CD4-positive, alpha-beta memory T cell (primary cell): ENCODE results near the gene PIK3CG. TPM values are rescaled to one million over a fixed set of nuclear protein-coding genes. Genes with fewer than 3 reads are reported as not detected.
A peak's percentile ranks its signal among the peaks of the same experiment; 100 is the strongest.

ENCODE experiments used
- CTCF ChIA-PET: fragments of 350-600 bp; sonication (Branson Sonifier 250); formaldehyde crosslinking; loops from one replicate; lab custom pipeline; 2021; ENCODE audit warnings: inconsistent platforms; ENCODE audit not compliant: partially characterized antibody; lab: Charles Lee
- POLR2A ChIA-PET: fragments of 350-600 bp; sonication (Branson Sonifier 250); formaldehyde crosslinking; loops from one replicate; lab custom pipeline; 2021; ENCODE audit not compliant: partially characterized antibody; lab: Charles Lee
- DNase-seq, 5 donors: peaks; one replicate each; pipeline versions ENCODE4 v3.0.0 to v3.0.0-alpha.2; 2020 to 2022; ENCODE audit warnings: mixed read lengths in 1 of 5
- H3K27ac ChIP-seq: one replicate; pipeline ENCODE4 v1.7.0; 2013; ENCODE audit warnings: low read depth, low read length
- H3K27me3 ChIP-seq: 2 replicates; pipeline ENCODE4 v1.7.0; 2013; ENCODE audit warnings: mild to moderate bottlenecking, low read length, moderate library complexity; ENCODE audit not compliant: insufficient read depth
- H3K36me3 ChIP-seq: 2 replicates; pipeline ENCODE4 v1.7.0; 2013; ENCODE audit warnings: mild to moderate bottlenecking, low read length, moderate library complexity; ENCODE audit not compliant: insufficient read depth
- H3K4me1 ChIP-seq: 2 replicates; pipeline ENCODE4 v1.7.0; 2013; ENCODE audit warnings: mild to moderate bottlenecking, low read length, moderate library complexity; ENCODE audit not compliant: insufficient read depth
- H3K4me3 ChIP-seq, 2 donors: one replicate each; pipeline ENCODE4 v1.7.0; 2013; ENCODE audit warnings: low read length in 2 of 2, mild to moderate bottlenecking in 1 of 2
- H3K9me3 ChIP-seq, 2 donors: one replicate each; pipeline ENCODE4 v1.7.0; 2013; ENCODE audit warnings: low read length in 2 of 2, control low read depth in 1 of 2; ENCODE audit not compliant: control insufficient read depth in 1 of 2
- H3K27ac Mint-ChIP-seq, 7 donors: one replicate each; pipeline ENCODE4 v1.8.0; 2020 to 2021; ENCODE audit warnings: mixed read lengths in 7 of 7, mild to moderate bottlenecking in 6 of 7, inconsistent platforms in 3 of 7, moderate library complexity in 3 of 7
- H3K27me3 Mint-ChIP-seq, 2 donors: one replicate each; pipeline ENCODE4 v1.8.0; 2020 to 2021; ENCODE audit warnings: mixed read lengths in 2 of 2
- H3K36me3 Mint-ChIP-seq, 2 donors: one replicate each; pipeline ENCODE4 v1.8.0; 2020 to 2021; ENCODE audit warnings: mixed read lengths in 2 of 2, inconsistent platforms in 1 of 2, mild to moderate bottlenecking in 1 of 2
- H3K4me1 Mint-ChIP-seq, 4 donors: one replicate each; pipeline ENCODE4 v1.8.0; 2020 to 2021; ENCODE audit warnings: mixed read lengths in 4 of 4, mild to moderate bottlenecking in 1 of 4
- H3K4me3 Mint-ChIP-seq, 8 donors: one replicate each; pipeline ENCODE4 v1.8.0; 2020 to 2021; ENCODE audit warnings: mixed read lengths in 8 of 8, mild to moderate bottlenecking in 7 of 8, moderate library complexity in 6 of 8, inconsistent platforms in 3 of 8
- H3K9me3 Mint-ChIP-seq, 8 donors: one replicate each; pipeline ENCODE4 v1.8.0; 2020 to 2021; ENCODE audit warnings: mixed read lengths in 8 of 8, mild to moderate bottlenecking in 5 of 8, inconsistent platforms in 3 of 8, moderate library complexity in 1 of 8
- intact Hi-C: fragments of 100-400 bp; cut with micrococcal nuclease; formaldehyde crosslinking; loops from one replicate; pipeline ENCODE4 v1.15.1; 2023
- polyA plus RNA-seq, 2 donors: library from polyadenylated mRNA; unstranded; fragments of 300-500 nt; fragmentation: Illumina TruSeq; gene quantifications; one replicate each; pipeline ENCODE4 v1.2.3, GENCODE V29; 2021
- total RNA-seq, 2 experiments: library from RNA; stranded (reverse); gene quantifications; one replicate each; pipeline ENCODE4 v1.2.3, GENCODE V29; 2021

PIK3CG gene
- 10 to 100 TPM; 32.3 to 32.6 TPM for total RNA-seq
- 10 to 100 TPM; 15.3 to 19.2 TPM for polyA plus RNA-seq

DNA sequence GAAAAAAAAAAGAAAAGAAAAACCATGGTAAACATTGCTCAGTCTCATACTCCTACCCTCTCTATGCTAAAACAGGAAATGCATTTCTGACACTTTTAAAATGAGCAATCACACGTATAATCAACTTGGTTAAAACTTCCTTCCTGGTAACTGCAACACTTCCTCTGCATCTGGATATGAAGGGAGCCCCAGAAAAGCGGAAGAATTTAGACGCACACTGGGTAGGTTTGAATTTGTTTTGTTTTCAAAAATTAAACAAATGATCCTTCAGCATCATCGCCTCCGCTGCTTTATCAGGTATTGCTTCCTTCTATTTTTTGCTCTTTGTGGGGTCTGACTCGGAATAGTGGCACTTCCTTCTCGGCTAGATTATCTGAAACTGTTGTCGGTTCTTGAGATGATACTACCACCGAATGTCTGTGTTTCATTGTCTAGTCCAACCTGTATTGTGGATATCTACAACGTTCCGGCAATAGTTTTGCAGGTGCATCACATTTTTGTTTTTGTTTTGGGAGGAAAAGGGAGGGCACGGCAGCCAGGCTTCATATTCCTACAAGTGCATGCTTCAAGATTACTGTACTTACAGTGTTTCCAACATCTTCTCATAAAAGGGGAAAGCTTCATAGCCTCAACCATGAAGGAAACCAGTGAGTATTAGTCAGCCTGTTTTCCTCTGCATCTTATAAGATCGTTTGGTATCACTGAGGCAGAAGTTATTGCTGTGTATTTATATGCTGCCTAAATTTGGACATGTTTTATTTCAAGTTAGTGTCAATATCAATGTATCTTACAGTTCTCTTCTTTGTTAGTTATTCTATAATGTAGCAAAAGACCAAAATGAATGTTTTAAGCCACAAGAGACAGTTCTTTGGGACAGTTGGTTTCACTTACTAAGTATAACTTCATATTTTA lies at the start of gene PIK3CG:
PIK3CG (plus strand) TSS at position 153 of the 912 bp plus-strand sequence. CDS start 2,280 bp downstream, outside the sequence.
- peak; percentile 58 to 77 (median 66) for DNase-seq
- Mint-ChIP-seq H3K9me3 (peaks cover 0 to 2% (median 0%) of the 10 kb centered on the region in 8 donors), H3K4me3 (peak within 1 kb of the TSS; percentile 90 to 97 (median 93)), H3K27ac (peak within 1 kb of the TSS; percentile 88 to 95 (median 92)), H3K36me3 (peaks cover 36 to 41% of the 10 kb centered on the region in 2 donors), H3K4me1 (peaks cover 57 to 87% (median 69%) of the 10 kb centered on the region in 4 donors), H3K27me3 (no peaks in the 10 kb centered on the region)
- ChIA-PET CTCF (interaction anchor here (0.7 to 2.3 kb wide), 5 partner anchors 53 to 283 kb away, joined by 3 to 13 read pairs (median 3); partner anchors contain the start of gene CCDC71L), POLR2A (interaction anchor here (0.8 to 4.3 kb wide), 6 partner anchors 14 to 303 kb away, joined by 3 to 46 read pairs (median 6); partner anchors contain the start of gene HBP1)
- peaks cover 67% of the 10 kb centered on the region for H3K4me1 ChIP-seq
- no peaks in the 10 kb centered on the region for H3K9me3 ChIP-seq
- peak within 1 kb of the TSS; percentile 68 to 83 for H3K4me3 ChIP-seq
- H3K27me3 ChIP-seq = no peaks in the 10 kb centered on the region
- intact Hi-C loops = loop anchor here (1.0 to 10.0 kb wide), 9 partner anchors 13 to 1704 kb away; partner anchors contain the start of genes CBLL1, COG5, DNAJB9 and DUS4L
- peak within 1 kb of the TSS; percentile 66 for H3K27ac ChIP-seq
- peaks cover 20% of the 10 kb centered on the region for H3K36me3 ChIP-seq

DNA sequence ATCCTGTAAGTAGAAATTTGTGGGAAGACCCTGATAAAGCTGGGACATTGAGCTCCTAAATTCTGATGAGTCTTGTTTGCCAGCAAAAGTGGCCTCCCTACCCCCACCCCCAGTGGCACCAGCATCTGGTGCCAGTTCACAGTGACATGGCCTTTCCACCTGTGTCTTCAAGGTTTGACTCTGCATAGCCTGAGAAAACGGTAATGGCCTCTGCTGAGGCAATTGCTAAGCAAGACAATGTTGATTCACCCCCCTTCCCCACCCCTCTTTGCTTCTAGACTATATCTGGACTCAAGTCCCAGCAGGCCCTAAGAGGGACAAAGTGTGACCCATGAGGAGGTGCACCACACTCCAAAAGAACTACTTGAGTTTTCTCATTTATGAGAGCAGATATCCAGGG lies 48.0 kb upstream of the PIK3CG start:
- no peaks in the 10 kb centered on the region for H3K9me3 ChIP-seq
- no peaks in the 10 kb centered on the region for H3K36me3 ChIP-seq
- Mint-ChIP-seq H3K4me1 (peaks cover 0 to 1% (median 1%) of the 10 kb centered on the region in 4 donors), H3K9me3 (peaks cover 0 to 3% (median 0%) of the 10 kb centered on the region in 8 donors), H3K36me3 (no peaks in the 10 kb centered on the region), H3K27ac (peak overlapping the region in 1 of 7 donors; percentile 38), H3K4me3 (no peak overlapping the region), H3K27me3 (no peaks in the 10 kb centered on the region)
- H3K4me3 ChIP-seq = no peak overlapping the region
- no peak overlapping the region for H3K27ac ChIP-seq
- ChIA-PET CTCF (interaction anchor here (1.0 kb wide), 1 partner anchor 25 kb away, joined by 3 read pairs; no protein-coding TSS in a partner anchor), POLR2A (no interaction called here)
- H3K4me1 ChIP-seq = no peaks in the 10 kb centered on the region
- intact Hi-C loops = no loop called here
- no peak for DNase-seq
- no peaks in the 10 kb centered on the region for H3K27me3 ChIP-seq

DNA sequence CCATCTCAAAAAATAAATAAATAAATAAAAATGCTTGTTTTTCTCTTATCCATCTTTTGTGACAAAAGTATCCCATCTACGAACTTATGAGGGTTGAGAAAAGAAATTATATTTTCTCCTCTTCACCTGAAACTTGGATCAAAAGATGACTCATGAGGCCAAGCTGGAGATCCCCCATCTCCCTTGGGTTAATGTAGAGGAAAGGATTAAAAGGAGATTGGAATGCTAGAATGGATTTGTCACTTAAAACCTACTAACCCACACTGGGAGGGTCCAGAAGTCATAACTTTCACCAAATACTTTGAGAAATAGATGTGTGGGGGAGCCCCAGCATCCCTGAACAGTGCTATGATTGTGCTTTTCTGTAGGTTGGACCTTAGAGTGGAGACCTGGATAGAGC lies 46.3 kb upstream of the PIK3CG start:
- no peak overlapping the region for H3K4me3 Mint-ChIP-seq
- Histone ChIP-seq H3K36me3 (no peaks in the 10 kb centered on the region), H3K27ac (no peak overlapping the region), H3K9me3 (no peaks in the 10 kb centered on the region), H3K27me3 (no peaks in the 10 kb centered on the region), H3K4me3 (no peak overlapping the region), H3K4me1 (no peaks in the 10 kb centered on the region)
- DNase-seq = no peak
- intact Hi-C loops = no loop called here
- H3K36me3 Mint-ChIP-seq = no peaks in the 10 kb centered on the region
- H3K4me1 Mint-ChIP-seq = no peaks in the 10 kb centered on the region
- POLR2A ChIA-PET = no interaction called here
- no peaks in the 10 kb centered on the region for H3K27me3 Mint-ChIP-seq
- peaks cover 0 to 5% (median 0%) of the 10 kb centered on the region in 8 donors for H3K9me3 Mint-ChIP-seq
- CTCF ChIA-PET = no interaction called here
- no peak overlapping the region for H3K27ac Mint-ChIP-seq

DNA sequence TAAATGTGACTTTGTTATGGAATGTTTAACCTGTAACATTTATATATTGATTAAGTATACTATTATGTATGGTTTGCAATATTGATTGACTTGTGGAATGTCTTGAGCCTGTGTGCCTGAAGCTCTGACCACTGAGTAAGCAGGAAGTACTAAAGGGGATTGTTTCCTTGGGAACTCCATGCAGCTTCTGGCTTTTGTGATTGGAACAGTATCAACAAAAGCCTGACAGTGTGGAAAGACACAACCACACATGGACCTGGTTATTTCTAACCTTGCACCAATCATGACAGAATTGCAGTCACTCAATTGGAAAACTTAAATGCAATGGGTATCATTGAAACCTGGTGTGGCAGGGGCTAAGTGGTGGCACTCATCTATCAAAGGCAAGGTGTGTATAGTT lies 45.5 kb upstream of the PIK3CG start:
- Histone ChIP-seq H3K27ac (no peak overlapping the region), H3K4me3 (no peak overlapping the region), H3K9me3 (no peaks in the 10 kb centered on the region), H3K4me1 (no peaks in the 10 kb centered on the region), H3K27me3 (no peaks in the 10 kb centered on the region), H3K36me3 (no peaks in the 10 kb centered on the region)
- peaks cover 0 to 5% (median 0%) of the 10 kb centered on the region in 8 donors for H3K9me3 Mint-ChIP-seq
- H3K4me1 Mint-ChIP-seq = no peaks in the 10 kb centered on the region
- no peaks in the 10 kb centered on the region for H3K27me3 Mint-ChIP-seq
- intact Hi-C loops = no loop called here
- CTCF ChIA-PET = no interaction called here
- no peaks in the 10 kb centered on the region for H3K36me3 Mint-ChIP-seq
- POLR2A ChIA-PET = no interaction called here
- H3K4me3 Mint-ChIP-seq = no peak overlapping the region
- no peak for DNase-seq
- no peak overlapping the region for H3K27ac Mint-ChIP-seq

DNA sequence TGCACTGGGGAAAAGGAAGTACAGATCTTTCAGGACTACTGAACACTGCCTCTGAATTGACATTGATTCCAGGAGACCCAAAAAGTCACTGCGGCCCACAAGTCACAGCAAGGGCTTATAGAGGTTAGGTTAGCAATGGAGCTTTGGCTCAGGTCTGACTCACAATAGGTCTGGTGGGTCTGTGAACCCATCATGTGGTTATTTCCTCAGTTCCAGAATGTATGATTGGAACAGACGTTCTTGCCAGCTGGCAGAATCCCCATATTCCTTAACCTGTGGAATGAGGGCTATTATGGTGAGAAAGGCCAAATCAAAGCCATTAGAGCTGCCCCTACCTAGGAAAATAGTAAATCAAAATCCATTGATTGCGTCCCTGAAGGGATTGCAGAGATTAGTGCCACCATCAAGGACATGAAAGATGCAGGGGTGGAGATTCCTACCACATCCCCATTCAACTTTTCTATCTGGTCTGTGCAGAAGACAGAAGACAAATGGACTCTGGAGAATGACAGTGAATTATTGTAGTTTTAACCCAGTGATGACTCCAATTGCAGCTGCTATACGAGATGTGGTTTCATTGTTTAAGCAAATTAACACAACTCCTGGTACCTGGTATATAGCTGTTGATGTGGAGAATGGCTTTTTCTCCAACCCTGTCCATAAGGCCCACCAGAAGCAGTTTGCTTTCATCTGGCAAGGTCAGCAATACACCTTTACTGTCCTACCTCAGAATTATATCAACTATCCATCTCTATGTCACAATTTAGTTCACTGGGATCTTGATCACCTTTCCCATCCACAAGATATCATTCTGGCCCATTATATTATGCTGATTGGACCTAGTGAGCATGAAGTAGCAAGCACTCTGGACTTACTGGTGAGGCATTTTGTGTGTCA lies 44.5 kb upstream of the PIK3CG start:
- ChIA-PET CTCF (interaction anchor here (1.2 kb wide), 1 partner anchor 293 kb away, joined by 3 read pairs; no protein-coding TSS in a partner anchor), POLR2A (no interaction called here)
- Histone ChIP-seq H3K27me3 (no peaks in the 10 kb centered on the region), H3K4me3 (no peak overlapping the region), H3K4me1 (no peaks in the 10 kb centered on the region), H3K9me3 (no peaks in the 10 kb centered on the region), H3K36me3 (no peaks in the 10 kb centered on the region), H3K27ac (no peak overlapping the region)
- H3K27ac Mint-ChIP-seq = no peak overlapping the region
- no peak for DNase-seq
- intact Hi-C loops = no loop called here
- no peaks in the 10 kb centered on the region for H3K36me3 Mint-ChIP-seq
- H3K9me3 Mint-ChIP-seq = peaks cover 0 to 5% (median 0%) of the 10 kb centered on the region in 8 donors
- H3K4me1 Mint-ChIP-seq = no peaks in the 10 kb centered on the region
- no peak overlapping the region for H3K4me3 Mint-ChIP-seq
- H3K27me3 Mint-ChIP-seq = no peaks in the 10 kb centered on the region

DNA sequence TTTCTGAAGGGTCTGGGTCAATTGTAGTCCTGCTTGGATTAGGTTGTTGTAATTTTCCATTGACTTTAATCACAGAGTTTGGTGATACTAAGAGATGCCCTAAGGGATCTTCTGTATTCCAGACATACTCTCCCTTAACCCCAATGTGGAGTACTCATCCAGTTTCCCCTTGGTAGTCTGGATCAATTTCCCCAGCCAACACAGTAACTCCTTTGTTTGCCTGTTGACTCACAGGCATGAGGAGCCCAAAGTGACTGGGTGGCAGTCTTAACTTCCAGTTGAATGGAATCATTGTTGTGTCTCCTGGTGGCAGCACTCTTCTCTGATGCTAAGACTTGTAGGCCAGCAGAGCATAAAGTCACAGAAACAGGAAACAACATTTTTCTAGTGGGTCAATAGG lies 41.5 kb upstream of the PIK3CG start:
- Histone ChIP-seq H3K27me3 (no peaks in the 10 kb centered on the region), H3K27ac (no peak overlapping the region), H3K4me3 (no peak overlapping the region), H3K9me3 (no peaks in the 10 kb centered on the region), H3K36me3 (no peaks in the 10 kb centered on the region), H3K4me1 (no peaks in the 10 kb centered on the region)
- ChIA-PET CTCF (no interaction called here), POLR2A (no interaction called here)
- Mint-ChIP-seq H3K27ac (no peak overlapping the region), H3K4me1 (no peaks in the 10 kb centered on the region), H3K4me3 (no peak overlapping the region), H3K9me3 (peaks cover 0 to 5% (median 0%) of the 10 kb centered on the region in 8 donors), H3K27me3 (no peaks in the 10 kb centered on the region), H3K36me3 (no peaks in the 10 kb centered on the region)
- intact Hi-C loops = no loop called here
- DNase-seq = no peak
